ENCODE measurements around the gene CENPV. TPM values are rescaled to one million over a fixed set of nuclear protein-coding genes. Genes with fewer than 3 reads are reported as not detected.
A peak's percentile ranks its signal among the peaks of the same experiment; 100 is the strongest.
"Not testable (repeated sequence)": the region's sequence is repeated elsewhere in the genome, so short reads cannot be mapped to it uniquely, and the experiment has no call there.

CENPV gene
- total RNA-seq = 1 to 10 TPM; 2.1 to 4.9 (median 3.8) TPM

GRCh38 chr17:16353317-16354174 lies at the start of gene CENPV:
CENPV (minus strand) TSS chr17:16353469; CDS start chr17:16353436, 33 bp downstream.
- no peak for DNase-seq (ENCODE audit: low spot score in 2 of 2)
- TF ChIP-seq POLR2A (IDR thresholded peaks at IDR 0.05) (no peak), CTCF (IDR thresholded peaks at IDR 0.05) (no peak)
- H3K4me3 ChIP-seq (ENCODE audit: low read depth, poor library complexity, severe bottlenecking) = peak within 1 kb of the TSS; percentile 53
- 31 to 49% methylated on average over 25 to 42 of the region's 83 CpGs for WGBS, 2 donors
- intact Hi-C loops (cut with DNase I; ENCODE audit: low total_unique reads) = loop anchor here (10.0 kb wide), 1 partner anchor 171 kb away; no protein-coding TSS in a partner anchor

DNA sequence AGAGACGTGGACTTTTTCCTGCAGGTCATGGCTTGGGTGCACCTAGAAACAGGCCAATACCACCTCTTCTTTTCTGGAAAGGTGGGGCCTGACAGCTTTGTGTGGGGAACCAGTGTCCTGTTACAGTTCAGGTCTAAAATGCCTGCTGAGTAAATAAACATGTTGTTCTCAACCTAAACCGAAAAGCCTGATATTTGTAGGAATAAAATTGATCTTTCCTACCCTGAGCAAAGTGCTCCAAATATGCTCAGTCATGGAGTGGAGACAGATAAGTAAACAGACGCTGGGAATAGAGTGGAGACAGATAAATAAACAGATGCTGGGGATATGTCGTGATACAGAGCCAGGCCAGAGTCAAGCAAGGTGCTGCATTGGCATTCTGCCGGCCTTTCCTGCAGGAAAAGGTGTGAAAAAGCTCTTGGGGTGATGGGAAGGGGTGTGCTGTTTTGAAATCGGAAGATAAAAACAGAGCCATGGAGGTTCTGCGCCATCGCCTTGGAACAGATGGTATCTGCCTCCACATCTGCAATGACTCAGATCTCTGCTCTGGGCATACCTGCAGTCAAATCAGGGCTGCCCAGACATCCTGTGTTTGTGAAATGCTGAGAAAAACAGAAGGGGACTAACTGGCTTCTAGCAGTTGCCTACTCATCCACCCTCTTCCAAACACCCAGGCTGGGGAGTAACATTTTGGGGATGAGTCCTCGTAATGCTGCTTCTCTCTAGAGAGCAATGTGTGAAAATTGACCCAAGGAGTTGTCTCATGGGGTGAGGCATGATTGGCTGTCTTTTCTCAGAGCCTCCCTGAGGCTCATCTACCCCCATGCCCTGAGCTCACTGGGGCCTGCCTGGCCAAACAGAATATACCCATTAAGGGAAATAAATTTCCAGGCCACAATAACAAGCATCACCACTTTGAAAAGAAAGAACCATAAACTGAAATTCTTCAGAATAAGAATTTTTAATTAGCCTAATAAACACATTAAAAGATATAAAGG lies 45.3 kb upstream of the CENPV start:
- H3K4me3 ChIP-seq (ENCODE audit: low read depth, poor library complexity, severe bottlenecking) = no peak overlapping the region
- no peak for TF ChIP-seq CTCF (IDR thresholded peaks at IDR 0.05)
- no peak for TF ChIP-seq POLR2A (IDR thresholded peaks at IDR 0.05)
- intact Hi-C loops (cut with DNase I; ENCODE audit: low total_unique reads) = no loop called here
- DNase-seq (ENCODE audit: low spot score in 2 of 2) = no peak
- 48 to 50% methylated on average over 9 of the region's 9 CpGs for WGBS, 2 donors

- intact Hi-C loops (cut with DNase I; ENCODE audit: low total_unique reads); DNase-seq (ENCODE audit: low spot score in 2 of 2); H3K4me3 ChIP-seq (ENCODE audit: low read depth, poor library complexity, severe bottlenecking): not testable (repeated sequence)
- 76 to 84% methylated on average over 2 of the region's 2 CpGs for WGBS, 2 donors
Observed at GRCh38 chr17:16396693-16397092, 43.4 kb upstream of the CENPV start.

DNA sequence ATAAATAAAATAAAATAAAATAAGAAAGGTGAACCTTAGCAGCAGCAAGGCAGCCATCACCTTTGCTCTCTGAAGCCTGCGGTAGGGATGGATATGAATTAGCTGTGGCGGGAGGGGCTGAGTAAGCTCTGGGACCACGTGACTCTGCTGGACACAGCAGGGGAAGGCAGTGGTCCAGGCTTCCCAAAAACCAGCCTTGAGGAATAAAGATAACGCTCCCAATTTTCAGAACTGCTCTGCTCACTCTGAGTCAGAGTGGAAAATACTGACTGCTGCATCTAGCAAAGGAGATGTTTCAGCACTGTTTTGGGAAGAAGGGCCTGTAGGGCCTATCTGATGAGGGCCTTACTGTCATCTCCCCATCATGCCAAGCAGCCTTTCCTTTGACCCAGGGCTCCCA lies 42.6 kb upstream of the CENPV start:
- intact Hi-C loops (cut with DNase I; ENCODE audit: low total_unique reads); H3K4me3 ChIP-seq (ENCODE audit: low read depth, poor library complexity, severe bottlenecking); DNase-seq (ENCODE audit: low spot score in 2 of 2): not testable (repeated sequence)
- 50 to 66% methylated on average over 4 of the region's 4 CpGs for WGBS, 2 donors

GRCh38 chr17:16392491-16392890 lies 39.2 kb upstream of the CENPV start:
- H3K4me3 ChIP-seq (ENCODE audit: low read depth, poor library complexity, severe bottlenecking); intact Hi-C loops (cut with DNase I; ENCODE audit: low total_unique reads); DNase-seq (ENCODE audit: low spot score in 2 of 2): not testable (repeated sequence)
- WGBS, 2 donors = 85 to 89% methylated on average over 11 of the region's 11 CpGs

GRCh38 chr17:16391451-16391850 lies 38.2 kb upstream of the CENPV start:
- no peak for TF ChIP-seq CTCF (IDR thresholded peaks at IDR 0.05)
- TF ChIP-seq POLR2A (IDR thresholded peaks at IDR 0.05) = no peak
- WGBS, 2 donors = 97 to 98% methylated on average over 13 of the region's 13 CpGs
- intact Hi-C loops (cut with DNase I; ENCODE audit: low total_unique reads) = no loop called here
- H3K4me3 ChIP-seq (ENCODE audit: low read depth, poor library complexity, severe bottlenecking) = no peak overlapping the region
- DNase-seq (ENCODE audit: low spot score in 2 of 2) = no peak

DNA sequence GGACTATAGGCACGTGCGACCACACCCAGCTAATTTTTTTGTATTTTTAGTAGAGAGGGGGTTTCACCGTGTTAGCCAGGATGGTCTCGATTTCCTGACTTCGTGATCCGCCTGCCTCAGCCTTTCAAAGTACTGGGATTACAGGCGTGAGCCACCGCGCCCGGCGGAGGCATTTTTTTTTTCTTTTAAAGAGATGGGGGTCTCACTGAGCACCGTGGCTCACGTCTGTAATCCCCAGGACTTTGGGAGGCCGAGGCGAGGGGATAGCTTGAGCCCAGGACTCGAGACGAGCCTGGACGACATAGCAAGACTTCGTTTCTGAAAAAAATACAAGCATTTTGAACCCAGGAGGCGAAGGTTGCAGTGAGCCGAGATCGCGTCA lies 32.8 kb upstream of the CENPV start:
- H3K4me3 ChIP-seq (ENCODE audit: low read depth, poor library complexity, severe bottlenecking); intact Hi-C loops (cut with DNase I; ENCODE audit: low total_unique reads); DNase-seq (ENCODE audit: low spot score in 2 of 2): not testable (repeated sequence)
- 49 to 51% methylated on average over 23 of the region's 23 CpGs for WGBS, 2 donors
